Left ventricle myocardium superior (tissue), 1 donor: ENCODE data around the gene LETM1. TPM values are rescaled to one million over a fixed set of nuclear protein-coding genes. Genes with fewer than 3 reads are reported as not detected.

Experiments
- total RNA-seq: library from RNA; stranded (reverse); fragmentation: NEBNext Ultra II Directional; extraction: Animal tissue kit (Norgen Biotek cat#: 25700); gene quantifications from one replicate; pipeline ENCODE4 v1.2.1, GENCODE V29; 2021
- donor health status: DM: no; HTN: yes; CAD: no; lungs with severe emphysema.

Gene LETM1
- total RNA-seq, 1 donor from 2014 or later, result 46.2 TPM

Other genes with a start within 250 kb of the LETM1 start
- 1.3 TPM for gene FAM53A, start 171.8 kb downstream of the LETM1 start, total RNA-seq
- gene SLBP, start 143.8 kb downstream of the LETM1 start, total RNA-seq, result 14.3 TPM
- 31.2 TPM for gene TMEM129, start 134.8 kb downstream of the LETM1 start, total RNA-seq
- 6.4 TPM for gene TACC3, start 134.6 kb downstream of the LETM1 start, total RNA-seq
- gene FGFR3, start 62.9 kb downstream of the LETM1 start, total RNA-seq, result 1.7 TPM
- 45.3 TPM for gene NSD2, start 15.2 kb upstream of the LETM1 start, total RNA-seq
- 10.0 TPM for gene NELFA, start 152.8 kb upstream of the LETM1 start, total RNA-seq
- 0.82 TPM for gene NAT8L, start 203.2 kb upstream of the LETM1 start, total RNA-seq